ACC112 (cell line): ENCODE measurements around the gene AOPEP.

ENCODE experiments used
- H2AFZ ChIP-seq: fragments of 200-600 bp; sonication (generic); one replicate; pipeline ENCODE4 v1.6.0; 2017; ENCODE audit warnings: antibody characterized with exemption, low read length; ENCODE audit not compliant: unreplicated experiment
- H3K27ac ChIP-seq: fragments of 200-600 bp; sonication (generic); 2 replicates; pipeline ENCODE4 v1.5.1; 2014; ENCODE audit warnings: low read depth, mild to moderate bottlenecking, antibody characterized with exemption, low read length, moderate library complexity
- H3K27me3 ChIP-seq: fragments of 200-600 bp; sonication (generic); 2 replicates; pipeline ENCODE4 v1.6.1; 2014; ENCODE audit warnings: mild to moderate bottlenecking, antibody characterized with exemption, low read length, moderate library complexity, mixed read lengths; ENCODE audit not compliant: insufficient read depth
- H3K36me3 ChIP-seq: fragments of 200-600 bp; sonication (generic); 2 replicates; pipeline ENCODE4 v1.6.1; 2016; ENCODE audit warnings: mild to moderate bottlenecking, antibody characterized with exemption, low read length, moderate library complexity, mixed read lengths; ENCODE audit not compliant: insufficient read depth
- H3K4me1 ChIP-seq: fragments of 200-600 bp; sonication (generic); one replicate; pipeline ENCODE4 v1.6.1; 2016; ENCODE audit warnings: low read length, mixed read lengths; ENCODE audit not compliant: insufficient read depth, unreplicated experiment, control insufficient read depth
- H3K4me3 ChIP-seq: fragments of 200-600 bp; sonication (generic); 2 replicates; pipeline ENCODE4 v1.5.1; 2014; ENCODE audit warnings: mild to moderate bottlenecking, low read depth, low read length
- H3K79me2 ChIP-seq: fragments of 200-600 bp; sonication (generic); one replicate; pipeline ENCODE4 v1.6.0; 2016; ENCODE audit warnings: low read length; ENCODE audit not compliant: control insufficient read depth, unreplicated experiment, insufficient read depth

Gene AOPEP

DNA sequence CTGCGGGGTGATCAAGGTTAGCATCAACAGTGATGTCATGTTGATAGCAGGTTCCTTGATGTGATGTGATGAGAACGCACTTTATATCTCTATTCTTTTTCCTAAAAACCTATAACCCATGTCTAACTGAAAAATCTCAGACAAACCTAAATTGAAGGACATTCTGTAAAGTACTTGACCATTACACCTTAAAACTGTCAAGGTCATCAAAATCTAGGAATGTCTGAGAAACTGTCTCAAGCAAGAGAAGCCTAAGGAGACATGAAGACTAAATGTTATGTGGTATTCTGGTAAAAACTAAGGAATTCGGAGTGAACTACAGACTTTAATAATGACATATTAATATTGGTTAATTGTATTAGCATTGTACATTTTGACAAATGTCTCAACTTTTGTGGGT is 170.0 kb downstream of the AOPEP start:
- Histone ChIP-seq H3K27me3 (no peaks in the 10 kb centered on the region), H3K4me3 (no peak overlapping the region), H2AFZ (no peak overlapping the region), H3K27ac (no peak overlapping the region), H3K36me3 (peaks cover 3% of the 10 kb centered on the region; the same call in 1 of the 2 replicates), H3K79me2 (no peaks in the 10 kb centered on the region), H3K4me1 (peaks cover 36% of the 10 kb centered on the region)

DNA sequence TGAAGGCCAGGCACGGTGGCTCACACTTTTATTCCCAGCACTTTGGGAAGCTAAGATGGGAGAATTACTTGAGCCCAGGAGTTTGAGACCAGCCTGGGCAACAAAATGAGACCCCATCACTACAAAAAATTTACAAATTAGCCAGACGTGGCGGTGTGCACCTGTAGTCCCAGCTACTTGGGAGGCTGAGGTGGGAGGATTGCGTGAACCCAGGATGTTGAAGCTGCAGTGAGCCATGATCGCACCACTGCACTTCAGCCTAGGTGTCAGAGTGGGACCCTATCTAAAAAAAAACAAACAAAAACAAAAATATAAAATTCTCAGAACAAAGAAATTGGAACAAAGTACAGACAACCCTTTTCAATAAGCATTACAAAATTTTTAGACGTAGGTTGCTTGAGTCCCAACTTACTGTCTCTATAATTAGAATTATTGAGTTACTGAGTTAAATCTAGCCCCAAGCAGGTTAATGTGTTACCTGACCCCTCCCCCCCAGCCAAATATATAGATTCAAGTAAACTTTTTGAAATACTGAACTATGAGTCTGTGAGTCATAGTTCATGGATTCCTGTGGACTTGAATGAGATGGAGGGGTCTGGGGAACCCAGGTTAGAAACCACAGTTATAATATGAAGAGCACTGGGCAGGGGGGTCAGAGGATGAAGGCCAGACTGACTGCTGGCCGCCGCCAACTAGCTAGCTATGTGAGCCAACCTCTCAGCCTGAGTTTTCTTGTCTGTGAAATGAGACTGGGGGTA is 173.1 kb downstream of the AOPEP start:
- peak overlapping the region; percentile 95 for H3K27ac ChIP-seq
- H3K79me2 ChIP-seq, result peaks cover 3% of the 10 kb centered on the region
- peaks cover 51% of the 10 kb centered on the region for H3K4me1 ChIP-seq
- H3K4me3 ChIP-seq, result peak overlapping the region; percentile 65
- no peaks in the 10 kb centered on the region for H3K27me3 ChIP-seq
- H3K36me3 ChIP-seq, result no peaks in the 10 kb centered on the region
- H2AFZ ChIP-seq, result peak overlapping the region; percentile 83

DNA sequence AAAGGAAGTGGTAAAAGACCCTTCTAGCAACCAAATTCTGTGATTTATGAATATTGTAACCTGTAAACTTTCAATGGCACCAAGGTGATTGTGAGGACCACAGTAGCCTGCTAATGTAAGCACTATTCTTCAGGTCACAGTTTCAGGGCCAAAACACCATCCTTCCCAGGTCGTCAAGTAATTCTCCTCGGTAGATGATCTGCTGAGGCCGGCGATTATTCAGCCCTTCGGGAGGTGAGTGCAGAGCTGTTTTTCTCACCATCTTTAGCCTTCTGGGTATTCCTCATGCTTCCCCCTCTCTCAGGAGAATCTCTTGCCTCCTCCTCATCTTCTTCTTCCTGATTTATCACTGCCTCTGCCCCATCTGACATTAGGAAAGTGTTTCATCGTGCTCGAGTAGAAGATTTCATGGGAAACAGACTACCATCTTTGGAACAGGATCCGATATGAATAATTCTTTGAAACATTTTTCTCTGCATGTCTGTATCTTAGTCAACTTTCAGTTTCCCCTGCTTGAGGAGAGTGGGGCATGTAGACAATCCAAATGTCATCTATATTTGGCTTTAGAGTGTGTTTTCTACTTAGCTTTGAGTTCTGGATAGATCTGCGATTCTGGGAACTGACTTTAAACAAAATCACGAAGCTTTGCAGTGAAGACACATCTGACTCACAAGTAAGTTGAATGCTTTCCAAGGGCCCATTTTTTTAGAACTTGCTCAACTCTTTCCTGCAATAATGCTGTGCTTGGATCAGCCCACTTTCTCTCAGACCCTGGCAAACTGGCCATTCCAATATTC is 173.9 kb downstream of the AOPEP start:
- Histone ChIP-seq H3K4me3 (peak overlapping the region; percentile 65), H3K4me1 (peaks cover 56% of the 10 kb centered on the region), H3K27ac (peak overlapping the region; percentile 95), H3K36me3 (no peaks in the 10 kb centered on the region), H3K27me3 (no peaks in the 10 kb centered on the region), H3K79me2 (peaks cover 3% of the 10 kb centered on the region), H2AFZ (peak overlapping the region; percentile 83)

DNA sequence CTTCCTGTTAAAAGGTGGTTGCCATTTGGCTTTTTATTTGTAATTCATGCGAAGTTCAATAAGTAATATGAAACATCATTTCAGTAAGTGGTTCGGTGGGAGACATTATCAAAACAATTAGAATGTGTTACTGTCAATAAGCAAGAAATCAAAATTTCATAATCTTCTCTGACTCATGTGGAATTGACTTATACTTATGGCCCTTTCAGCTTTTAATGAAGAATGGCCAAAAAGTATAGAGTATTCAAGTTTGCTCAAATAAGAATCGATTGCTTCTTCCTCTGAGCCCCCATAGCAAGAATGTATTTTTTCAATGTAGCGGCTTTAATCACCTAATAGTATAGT is 174.5 kb downstream of the AOPEP start:
- Histone ChIP-seq H3K27me3 (no peaks in the 10 kb centered on the region), H3K79me2 (peaks cover 3% of the 10 kb centered on the region), H3K4me1 (peaks cover 59% of the 10 kb centered on the region), H3K36me3 (no peaks in the 10 kb centered on the region), H3K27ac (peak overlapping the region; percentile 95), H2AFZ (no peak overlapping the region), H3K4me3 (peak overlapping the region; percentile 65)

DNA sequence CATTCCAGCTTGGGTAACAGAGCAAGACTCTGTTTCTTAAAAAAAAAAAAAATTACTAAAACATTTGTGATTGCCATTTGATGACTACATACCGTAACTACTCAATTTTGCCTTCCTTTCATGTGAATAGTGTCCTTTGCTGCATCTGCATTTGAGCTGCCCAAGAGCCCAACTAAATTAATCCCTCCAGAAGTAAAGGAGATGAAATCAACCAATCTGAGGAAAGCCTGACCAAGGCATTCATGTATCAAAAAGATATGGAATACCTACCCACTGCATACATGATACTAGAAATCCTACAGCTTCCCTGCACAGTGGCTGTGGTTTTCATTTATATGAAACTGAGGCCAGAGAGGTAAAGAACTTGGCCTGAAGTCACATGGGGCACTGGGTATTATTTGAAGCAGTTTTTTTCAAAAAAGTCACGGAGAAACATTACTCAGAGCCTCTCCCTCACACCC is 177.5 kb downstream of the AOPEP start:
- H3K4me3 ChIP-seq, result peak overlapping the region; percentile 58
- peak overlapping the region; percentile 65 for H2AFZ ChIP-seq
- H3K4me1 ChIP-seq, result peaks cover 74% of the 10 kb centered on the region
- peaks cover 3% of the 10 kb centered on the region for H3K79me2 ChIP-seq
- peak overlapping the region; percentile 81 for H3K27ac ChIP-seq
- no peaks in the 10 kb centered on the region for H3K27me3 ChIP-seq
- H3K36me3 ChIP-seq, result no peaks in the 10 kb centered on the region

DNA sequence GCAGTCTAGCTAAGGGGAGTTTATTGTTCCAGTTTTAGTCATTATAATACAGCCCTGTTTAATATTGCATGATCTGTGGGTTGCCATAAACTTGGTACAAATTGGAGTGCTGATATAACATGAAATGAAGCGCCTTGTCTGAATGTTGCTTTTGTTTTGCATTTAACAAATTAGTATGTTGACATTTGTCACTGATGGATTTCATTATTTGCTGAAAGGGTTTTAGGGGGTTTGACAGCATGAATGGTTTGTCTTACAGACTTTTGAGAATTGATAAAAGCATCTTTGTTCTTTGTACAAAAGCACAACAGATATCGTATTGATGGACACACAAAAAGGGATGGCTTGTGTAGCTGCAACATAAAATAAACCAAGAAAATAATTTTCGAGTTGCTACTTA is 178.3 kb downstream of the AOPEP start:
- Histone ChIP-seq H3K4me3 (peak overlapping the region; percentile 58), H3K27me3 (no peaks in the 10 kb centered on the region), H3K79me2 (peaks cover 3% of the 10 kb centered on the region), H3K36me3 (no peaks in the 10 kb centered on the region), H3K27ac (peak overlapping the region; percentile 81), H3K4me1 (peaks cover 68% of the 10 kb centered on the region), H2AFZ (no peak overlapping the region)

DNA sequence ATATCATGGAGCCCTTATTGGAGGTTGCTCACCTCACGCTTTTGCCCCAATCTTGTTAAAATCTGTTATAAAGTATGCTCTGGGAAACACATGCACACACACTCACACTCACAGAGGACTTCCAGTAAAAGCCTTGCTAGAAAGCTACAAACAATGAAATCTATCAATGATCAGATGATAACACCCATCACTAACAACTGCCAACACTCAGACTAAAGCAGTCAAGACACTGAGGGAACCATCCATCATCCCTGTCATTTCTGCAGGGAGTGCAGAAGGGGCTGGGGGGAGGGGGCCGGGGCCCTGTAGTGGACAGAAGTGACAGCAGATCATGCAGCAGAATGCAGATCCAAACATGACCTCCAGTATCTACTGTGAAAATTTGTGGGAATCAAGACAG is 179.1 kb downstream of the AOPEP start:
- peaks cover 3% of the 10 kb centered on the region for H3K79me2 ChIP-seq
- H3K4me1 ChIP-seq, result peaks cover 60% of the 10 kb centered on the region

DNA sequence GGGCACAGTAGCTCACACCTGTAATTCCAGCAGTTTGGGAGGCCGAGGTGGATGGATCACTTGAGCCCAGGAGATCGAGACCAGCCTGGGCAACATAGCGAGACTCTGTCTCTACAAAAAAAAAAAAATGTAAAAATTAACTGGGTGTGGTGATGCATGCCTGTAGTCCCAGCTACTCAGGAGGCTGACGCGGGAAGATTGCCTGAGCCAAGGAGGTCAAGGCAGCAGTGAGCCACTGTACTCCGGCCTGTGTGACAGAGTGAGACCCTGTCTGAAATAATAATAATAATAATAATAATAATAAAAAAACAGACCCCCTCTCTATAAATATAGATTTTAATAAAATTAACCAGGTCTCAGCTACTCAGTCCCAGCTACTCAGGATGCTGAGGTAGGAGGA is 179.7 kb downstream of the AOPEP start:
- H2AFZ ChIP-seq, result no peak overlapping the region
- no peak overlapping the region for H3K27ac ChIP-seq
- peaks cover 56% of the 10 kb centered on the region for H3K4me1 ChIP-seq
- no peaks in the 10 kb centered on the region for H3K27me3 ChIP-seq
- H3K79me2 ChIP-seq, result peaks cover 3% of the 10 kb centered on the region
- H3K4me3 ChIP-seq, result no peak overlapping the region
- H3K36me3 ChIP-seq, result no peaks in the 10 kb centered on the region

More for the DNA sequence above, 179.1 kb downstream of the AOPEP start:
- Histone ChIP-seq H3K4me3 (no peak overlapping the region), H3K36me3 (no peaks in the 10 kb centered on the region), H3K27me3 (no peaks in the 10 kb centered on the region), H3K27ac (no peak overlapping the region), H2AFZ (no peak overlapping the region)

DNA sequence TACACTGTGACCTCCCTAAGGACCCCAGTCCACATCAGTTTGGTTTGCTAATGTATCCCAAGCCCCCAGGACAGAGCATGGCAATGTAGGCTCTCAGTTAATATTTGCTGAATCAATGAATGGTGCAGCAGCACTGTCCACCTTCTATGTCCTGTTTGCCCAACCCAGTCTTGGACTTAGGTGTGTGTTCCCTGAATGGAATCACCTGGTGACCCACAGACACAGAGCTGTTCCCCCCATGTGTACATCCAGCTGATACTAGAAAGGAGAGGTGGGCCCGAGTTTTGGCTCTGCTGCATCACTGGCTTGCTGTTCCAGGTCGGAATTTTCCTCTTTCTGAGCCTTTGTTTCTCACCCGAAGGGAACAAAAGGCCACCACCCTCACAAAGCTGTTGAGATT is 180.2 kb downstream of the AOPEP start:
- H3K27me3 ChIP-seq, result no peaks in the 10 kb centered on the region
- no peaks in the 10 kb centered on the region for H3K36me3 ChIP-seq
- peaks cover 3% of the 10 kb centered on the region for H3K79me2 ChIP-seq
- no peak overlapping the region for H3K27ac ChIP-seq
- H3K4me3 ChIP-seq, result no peak overlapping the region
- H3K4me1 ChIP-seq, result peaks cover 51% of the 10 kb centered on the region
- no peak overlapping the region for H2AFZ ChIP-seq

DNA sequence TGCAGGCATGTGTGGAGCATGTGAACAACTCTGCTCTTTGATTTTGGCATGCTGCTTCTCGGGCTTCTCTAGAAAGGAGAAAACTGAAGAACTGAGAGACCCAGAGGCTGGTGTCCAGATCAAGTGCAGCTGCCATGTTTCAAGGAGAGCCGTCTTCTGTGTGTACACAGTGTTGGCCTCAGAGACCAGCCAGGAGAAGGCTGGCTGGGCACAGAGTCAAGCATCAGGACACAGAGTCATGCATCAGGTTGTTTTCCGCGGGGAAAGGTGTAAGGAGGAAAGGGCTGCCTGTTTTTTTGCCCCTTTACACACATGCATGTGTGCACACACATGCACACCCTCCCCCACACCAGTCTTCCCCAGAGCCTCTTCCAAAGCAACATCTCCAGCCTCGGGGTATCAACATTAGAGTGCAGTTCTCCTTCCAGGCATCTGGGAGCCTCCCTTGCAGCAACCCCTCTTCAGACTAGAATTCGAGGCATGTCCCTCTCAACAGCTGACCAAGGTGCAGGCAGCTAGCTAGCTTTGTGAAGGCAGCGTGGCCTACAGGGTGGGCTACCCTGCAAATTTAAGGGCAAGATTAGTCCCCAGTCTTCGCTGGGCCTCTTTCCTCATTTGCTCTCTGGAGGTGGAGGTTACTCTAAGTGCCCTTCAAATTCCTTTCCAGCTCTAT is 180.9 kb downstream of the AOPEP start:
- no peaks in the 10 kb centered on the region for H3K79me2 ChIP-seq
- H3K27ac ChIP-seq, result no peak overlapping the region
- H3K4me1 ChIP-seq, result peaks cover 49% of the 10 kb centered on the region
- H3K4me3 ChIP-seq, result no peak overlapping the region
- H2AFZ ChIP-seq, result no peak overlapping the region
- H3K27me3 ChIP-seq, result no peaks in the 10 kb centered on the region
- H3K36me3 ChIP-seq, result no peaks in the 10 kb centered on the region
